GM18526 (cell line): ENCODE results near the gene COL4A5.

ENCODE experiments used
- POLR2A ChIP-seq: IDR thresholded peaks from 3 replicates; pipeline ENCODE4 v1.6.1; 2011; ENCODE audit not compliant: insufficient read length; ENCODE audit errors: extremely low read depth

Gene COL4A5

DNA sequence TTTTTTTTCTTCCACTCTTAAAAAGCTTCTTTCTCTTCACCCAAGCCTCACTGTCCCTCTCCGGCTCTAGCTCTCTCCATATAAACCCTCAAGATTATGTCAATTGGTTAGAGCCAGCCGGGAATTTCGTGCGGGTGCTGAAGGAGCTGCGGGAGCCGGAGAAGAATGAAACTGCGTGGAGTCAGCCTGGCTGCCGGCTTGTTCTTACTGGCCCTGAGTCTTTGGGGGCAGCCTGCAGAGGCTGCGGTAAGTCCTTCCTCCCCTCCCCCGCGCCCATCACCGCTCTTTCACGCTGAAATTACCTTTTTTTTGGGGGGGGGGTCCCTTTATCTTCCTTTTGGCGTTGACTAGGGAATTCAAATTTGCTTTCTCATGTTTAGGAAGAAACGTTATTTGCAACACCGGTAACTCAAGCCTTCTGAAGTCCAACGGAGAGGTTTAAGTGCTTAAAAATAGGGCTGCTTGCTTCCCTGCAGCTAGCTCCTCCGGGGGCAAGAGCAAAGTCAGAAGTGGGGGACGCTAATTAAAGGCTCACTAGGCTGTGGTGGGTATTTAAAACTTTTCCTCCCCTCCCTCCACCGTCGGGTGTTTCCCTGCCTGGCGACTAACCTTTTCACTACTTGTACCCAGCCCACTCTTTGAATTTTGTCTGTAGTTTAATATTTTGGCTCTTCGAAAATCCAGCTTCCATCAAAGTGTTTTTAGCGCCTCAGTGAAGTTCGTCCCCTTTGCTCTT is 491 bp downstream of the COL4A5 start:
- no peak for TF ChIP-seq POLR2A

DNA sequence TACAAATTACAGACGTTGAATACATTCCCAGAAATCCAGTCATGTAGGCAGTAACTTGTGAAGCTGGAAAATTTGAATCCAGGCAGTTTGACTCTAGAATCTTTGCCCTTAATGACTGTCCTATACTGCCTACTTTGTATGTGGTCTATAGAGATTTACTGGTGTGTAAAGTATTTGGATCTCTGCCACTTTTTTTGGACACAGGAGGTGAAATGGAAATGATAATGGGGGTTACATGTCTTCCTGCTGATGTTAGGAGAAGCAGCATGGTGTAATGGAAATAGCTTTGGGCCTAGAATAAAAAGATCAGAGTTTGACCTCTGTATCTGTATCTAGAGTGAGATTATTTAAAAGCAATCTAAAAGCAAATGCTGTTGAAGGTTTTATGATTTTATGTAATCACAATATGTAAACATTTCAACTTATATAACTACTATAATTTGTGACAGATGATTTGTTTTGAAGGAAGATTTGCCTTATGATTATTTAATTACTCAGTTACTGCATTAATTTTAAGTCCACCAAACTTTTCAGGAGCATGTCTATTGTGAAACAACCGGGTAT is 3.3 kb downstream of the COL4A5 start:
- no peak for TF ChIP-seq POLR2A

DNA sequence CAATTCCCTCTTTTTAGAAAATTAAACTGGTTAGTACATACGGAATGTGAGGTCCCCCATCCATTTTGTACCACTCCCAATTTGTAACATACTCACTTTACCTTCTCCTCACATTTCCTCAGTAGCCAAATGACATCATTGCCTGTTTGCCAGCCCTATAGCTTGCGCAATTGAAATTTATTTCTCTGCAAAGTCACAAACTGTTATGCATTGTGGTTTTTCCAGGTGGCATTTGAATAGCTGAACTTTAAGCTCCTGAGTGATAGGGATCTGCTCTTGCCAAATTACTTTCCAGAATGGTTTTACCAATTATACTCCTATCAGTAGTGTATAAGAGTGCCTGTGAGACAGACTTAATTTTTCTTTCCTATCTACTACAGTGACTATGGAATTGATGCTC is 7.7 kb downstream of the COL4A5 start:
- TF ChIP-seq POLR2A, result no peak

DNA sequence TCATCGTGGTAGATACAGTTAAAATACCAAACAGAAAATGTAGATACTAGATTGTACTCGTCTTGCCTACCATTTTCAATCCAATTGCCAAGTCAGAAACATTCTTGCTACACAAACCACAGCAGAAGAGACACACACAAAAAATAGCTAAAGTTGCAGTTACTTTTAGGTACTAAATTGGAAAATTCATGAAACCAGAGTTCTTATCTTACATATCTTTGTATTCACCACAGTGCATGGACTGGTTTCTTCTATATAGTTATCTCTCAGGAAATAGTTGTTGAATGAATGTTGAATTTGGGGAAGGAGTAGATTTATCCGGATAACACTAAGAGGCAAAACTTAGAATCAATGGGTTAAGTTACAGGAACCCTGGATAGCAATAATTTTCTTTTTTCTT is 14.2 kb downstream of the COL4A5 start:
- no peak for TF ChIP-seq POLR2A

DNA sequence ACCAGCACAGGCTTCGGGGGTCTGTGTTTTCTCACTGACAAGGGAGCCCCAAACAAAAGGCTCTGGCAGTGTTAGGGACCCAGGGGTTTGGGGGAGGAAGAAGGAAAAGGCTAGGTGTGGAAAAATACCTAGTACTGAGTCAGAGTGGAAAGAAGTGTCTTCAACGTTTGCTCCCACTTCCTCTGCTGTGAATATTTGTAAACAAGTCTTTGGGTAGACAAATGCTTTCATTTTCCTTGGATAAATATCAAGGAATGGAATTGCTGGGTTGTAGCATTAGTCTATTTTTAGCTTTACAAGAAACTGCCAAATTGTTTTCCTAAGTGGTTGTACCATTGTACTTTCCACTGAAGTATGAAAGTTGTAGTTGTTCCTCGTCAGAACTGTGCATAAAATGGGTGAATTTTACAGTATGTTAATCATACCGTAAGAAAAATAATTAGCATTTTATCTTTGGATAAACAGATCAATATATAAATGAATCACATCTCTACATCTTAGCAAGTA is 17.4 kb downstream of the COL4A5 start:
- no peak for TF ChIP-seq POLR2A

DNA sequence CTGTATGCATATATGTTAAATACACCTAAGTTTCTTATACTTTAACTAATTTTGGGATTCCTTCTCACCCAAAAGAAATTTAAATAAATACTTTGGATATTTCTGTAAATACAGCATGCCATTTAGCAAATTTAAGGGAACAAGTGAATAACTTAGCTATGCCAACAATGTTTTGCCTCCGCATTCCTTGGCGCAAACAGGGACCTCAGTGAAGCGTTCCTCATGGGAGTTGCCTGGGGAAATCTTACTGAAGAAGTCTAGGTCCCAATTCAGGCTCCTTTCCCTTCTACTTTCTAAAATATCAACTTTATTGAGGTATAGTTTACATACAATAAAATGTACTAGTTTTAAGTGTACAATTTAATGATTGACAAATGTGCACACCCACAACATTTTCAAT is 25.0 kb downstream of the COL4A5 start:
- TF ChIP-seq POLR2A, result no peak

DNA sequence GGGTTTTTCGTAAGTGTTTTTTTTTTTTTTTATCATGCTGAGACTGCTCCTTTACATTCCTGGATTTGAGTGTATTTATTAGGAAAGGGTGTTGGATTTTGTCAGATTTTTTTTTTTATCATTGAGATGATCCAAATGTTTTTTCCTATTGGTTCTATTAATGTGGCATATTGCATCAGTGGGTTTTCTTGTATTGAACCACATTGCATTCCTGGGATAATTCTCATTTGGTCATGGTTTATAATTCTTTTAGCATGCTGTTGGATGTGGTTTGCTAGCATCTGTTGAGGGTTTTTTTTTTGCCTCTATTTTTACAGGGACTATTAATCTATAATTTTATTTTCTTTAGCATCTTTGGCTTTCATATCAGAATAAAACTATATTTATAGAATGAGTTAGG is 28.8 kb downstream of the COL4A5 start:
- no peak for TF ChIP-seq POLR2A

DNA sequence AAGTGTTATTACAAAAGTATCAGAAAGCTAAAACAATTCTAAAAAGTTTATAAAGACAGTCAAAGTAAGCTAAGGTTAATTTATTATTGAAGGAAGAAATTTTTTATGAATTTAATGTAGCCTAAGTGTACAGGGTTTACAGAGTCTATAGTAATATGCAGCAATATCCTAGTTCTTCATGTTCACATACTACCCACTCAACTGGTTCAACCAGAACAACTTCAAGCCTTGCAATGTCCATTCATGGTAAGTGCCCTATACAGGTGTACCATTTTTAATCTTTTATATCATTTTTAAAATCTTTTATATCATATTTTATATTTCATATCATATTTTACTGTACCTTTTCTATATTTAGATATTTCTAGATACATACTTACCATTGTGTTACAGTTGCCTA is 34.3 kb downstream of the COL4A5 start:
- TF ChIP-seq POLR2A, result no peak

DNA sequence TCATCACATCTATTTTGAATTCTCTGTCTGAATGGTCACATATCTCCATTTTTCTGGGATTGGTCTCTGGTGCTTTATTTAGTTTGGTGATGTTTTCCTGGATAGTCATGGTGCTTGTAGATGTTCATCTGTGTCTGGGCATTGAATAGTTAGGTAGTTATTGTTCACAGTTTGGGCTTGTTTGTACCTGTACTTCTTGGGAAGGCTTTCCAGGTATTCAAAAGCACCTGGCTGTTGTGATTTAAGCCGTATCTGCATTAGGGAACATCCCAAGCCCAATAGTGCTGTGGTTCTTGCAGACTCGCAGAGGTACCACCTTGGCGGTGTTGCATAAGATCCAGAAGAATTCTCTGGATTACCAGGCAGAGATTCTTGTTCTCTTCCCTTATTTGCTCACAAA is 44.6 kb downstream of the COL4A5 start:
- no peak for TF ChIP-seq POLR2A

DNA sequence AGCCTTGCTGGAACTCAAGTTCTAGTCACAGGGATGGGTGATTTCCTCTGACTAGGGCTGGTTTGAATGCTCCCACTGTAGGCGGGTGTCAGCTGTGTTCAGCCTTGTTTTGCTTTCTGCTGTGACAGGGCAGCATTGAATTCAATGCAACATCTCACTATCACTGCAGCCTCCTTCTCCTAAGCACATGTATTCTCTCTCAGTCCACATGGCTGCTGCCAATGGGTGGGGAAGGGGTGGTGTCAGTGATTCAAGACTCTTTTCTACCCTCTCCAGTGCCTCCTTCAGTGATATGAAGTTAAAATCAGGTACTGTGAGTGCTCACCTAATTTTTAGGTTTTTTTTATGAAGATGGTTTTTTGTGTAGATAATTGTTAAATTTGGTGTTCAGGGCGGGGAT is 46.3 kb downstream of the COL4A5 start:
- TF ChIP-seq POLR2A, result no peak

DNA sequence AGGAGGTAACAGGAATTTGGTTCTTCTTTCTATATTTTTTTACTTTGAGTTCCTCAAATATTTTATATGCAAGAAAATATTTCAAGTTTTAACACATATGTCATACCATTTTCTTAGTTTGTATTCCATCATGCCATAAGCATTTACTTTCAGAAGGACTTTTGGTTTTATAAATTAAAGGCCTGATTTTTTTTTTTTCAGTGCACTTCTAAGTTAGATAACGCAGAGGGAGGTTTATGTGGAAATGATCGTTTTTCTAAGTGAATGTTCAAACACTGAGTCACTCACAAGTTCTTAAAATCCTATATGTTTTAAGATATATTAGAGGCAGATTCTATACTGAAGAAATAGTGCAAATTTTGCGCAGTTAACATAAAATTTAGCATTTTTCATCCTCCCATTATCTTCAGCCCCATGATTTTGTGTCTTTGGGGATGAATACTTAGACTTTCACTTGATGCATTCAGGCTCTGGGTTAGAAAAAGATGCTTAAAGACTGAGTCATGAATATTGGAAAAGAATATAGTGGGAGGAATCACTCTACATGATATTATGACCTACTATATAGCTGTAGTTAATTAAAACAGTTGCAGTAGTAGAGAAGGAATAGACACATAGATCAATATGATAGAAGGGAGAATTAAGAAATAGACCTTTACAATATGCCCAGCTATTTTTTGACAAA is 54.9 kb downstream of the COL4A5 start:
- no peak for TF ChIP-seq POLR2A

DNA sequence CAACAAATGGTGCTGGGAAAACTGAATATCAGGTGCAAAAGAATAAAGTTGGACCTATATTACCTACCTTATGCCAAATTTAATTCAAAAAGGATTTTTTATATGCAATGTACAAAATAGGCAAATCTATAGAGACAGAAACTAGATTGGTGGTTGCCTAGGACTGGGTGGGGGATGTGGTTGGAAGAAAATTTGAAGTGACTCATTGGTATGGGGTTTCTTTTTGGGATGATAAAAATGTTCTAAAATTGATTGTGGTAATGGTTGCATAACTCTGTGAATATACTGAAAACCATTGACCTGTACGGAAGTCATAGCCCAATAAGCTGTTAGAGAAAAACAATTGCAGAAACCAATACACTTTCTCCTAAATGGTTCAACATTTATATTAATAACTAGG is 72.1 kb downstream of the COL4A5 start:
- TF ChIP-seq POLR2A, result no peak

DNA sequence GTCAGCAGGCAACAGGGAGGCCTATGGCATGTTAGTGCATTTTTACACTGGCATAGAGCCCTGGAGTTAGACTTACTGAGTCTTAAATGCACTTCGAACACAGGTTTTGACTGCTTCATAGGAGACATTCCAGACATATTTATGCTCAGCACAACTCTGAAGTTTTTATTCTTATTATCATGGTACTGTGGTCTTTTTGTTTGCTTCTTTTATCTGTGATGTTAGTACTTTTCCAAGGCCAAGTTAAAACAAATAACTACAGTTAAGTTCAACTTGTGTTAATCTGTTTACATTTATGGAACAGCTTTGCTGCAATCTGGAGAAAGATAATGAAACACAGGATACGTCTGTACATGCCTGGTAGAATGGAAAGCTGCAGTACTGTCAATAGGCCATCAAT is 76.5 kb downstream of the COL4A5 start:
- no peak for TF ChIP-seq POLR2A

DNA sequence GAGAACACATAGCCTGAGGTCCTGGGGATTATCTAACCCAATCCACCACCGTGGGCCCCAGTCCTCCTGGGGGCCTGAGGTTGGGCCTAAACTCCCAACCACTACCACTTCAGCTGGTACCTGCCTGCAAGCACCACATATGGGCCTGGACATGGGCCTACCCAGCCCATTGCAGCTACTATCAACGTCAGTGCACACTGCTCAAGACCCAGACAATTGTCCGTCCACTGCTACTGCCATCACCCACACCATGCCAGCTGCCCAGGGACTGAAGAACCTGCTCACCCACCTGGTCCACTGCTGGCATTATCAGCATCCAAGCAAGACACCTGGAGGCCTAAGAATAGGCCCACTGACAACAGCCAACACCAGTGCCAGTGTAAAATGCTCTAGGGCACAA is 88.1 kb downstream of the COL4A5 start:
- no peak for TF ChIP-seq POLR2A

DNA sequence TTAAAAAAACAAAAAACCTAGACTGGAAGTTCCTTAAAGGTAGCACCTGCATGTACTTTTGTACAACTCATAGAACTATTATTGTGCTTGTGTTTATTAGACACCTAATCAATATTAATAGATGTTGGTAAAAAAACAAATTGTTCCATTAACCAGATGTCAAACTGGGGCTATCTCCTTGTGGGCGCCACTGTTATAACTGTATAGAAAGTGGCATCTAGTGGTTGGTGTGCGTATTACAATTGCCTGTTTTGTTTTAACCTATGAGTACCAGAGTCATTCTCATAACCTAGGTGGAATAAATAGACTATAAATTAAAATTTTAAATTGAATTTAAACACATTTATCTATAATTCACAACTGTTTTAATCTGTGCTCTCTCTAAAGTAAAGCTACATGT is 97.4 kb downstream of the COL4A5 start:
- TF ChIP-seq POLR2A, result no peak

DNA sequence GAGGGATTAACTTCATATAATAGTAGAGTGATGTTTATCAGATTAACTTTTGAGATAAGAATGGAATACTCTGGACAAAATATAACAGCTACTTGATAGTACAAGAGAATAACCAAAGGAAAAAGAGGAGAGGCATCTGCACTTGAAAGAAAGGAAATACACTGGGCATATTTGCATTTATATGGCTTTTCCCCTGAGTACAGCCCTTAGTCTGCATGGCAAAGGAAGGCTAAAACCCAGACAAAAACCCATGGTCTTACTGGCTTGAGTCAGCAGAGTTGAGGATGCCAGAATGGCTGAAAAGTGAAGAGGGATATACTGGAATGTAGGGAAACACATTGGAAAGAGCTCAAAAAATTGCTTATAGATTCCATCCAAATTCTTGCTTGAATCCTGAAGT is 101.6 kb downstream of the COL4A5 start:
- TF ChIP-seq POLR2A, result no peak
